Mucosa of descending colon (tissue), 3 donors: ENCODE results near the gene AFMID. TPM values are rescaled to one million over a fixed set of nuclear protein-coding genes. Genes with fewer than 3 reads are reported as not detected.
A peak's percentile ranks its signal among the peaks of the same experiment; 100 is the strongest.

Experiments used
- ATAC-seq: fragments of 200-7000 bp; cut with Tn5 transposase; one replicate; pipeline ENCODE4 v1.9.1; 2020; ENCODE audit warnings: mild to moderate bottlenecking, moderate library complexity
- DNase-seq, 3 donors: peaks; one replicate each; pipeline ENCODE4 v3.0.0-alpha.2; 2020
- H3K36me3 ChIP-seq: fragments of 200-600 bp; one replicate; pipeline ENCODE4 v1.8.0; 2021; ENCODE audit warnings: low read depth, mild to moderate bottlenecking
- H3K4me1 ChIP-seq: fragments of 200-600 bp; one replicate; pipeline ENCODE4 v1.8.0; 2021; ENCODE audit warnings: low read depth, mild to moderate bottlenecking
- H3K4me3 ChIP-seq: fragments of 200-600 bp; one replicate; pipeline ENCODE4 v1.8.0; 2021; ENCODE audit warnings: mild to moderate bottlenecking
- H3K9me3 ChIP-seq: fragments of 200-600 bp; one replicate; pipeline ENCODE4 v1.8.0; 2021; ENCODE audit warnings: mild to moderate bottlenecking
- intact Hi-C, 2 donors: fragments of 100-400 bp; cut with DNase I in 1 of 2; cut with micrococcal nuclease in 1 of 2; formaldehyde crosslinking; loops; one replicate each; pipeline versions ENCODE4 v1.11.0 to v1.11.1; 2022; cut with DNase I, micrococcal nuclease
- total RNA-seq, 3 donors: library from RNA; stranded (reverse); fragmentation: NEBNext Ultra II Directional in 2 of 3; extraction: Animal tissue kit (Norgen Biotek cat#: 25700) in 2 of 3; gene quantifications; one replicate each; pipeline versions ENCODE4 v1.2.1 to v1.2.4, GENCODE V29; 2021 to 2023
- TF ChIP-seq, protein P1 (sequence below): fragments of 200-600 bp; IDR thresholded peaks from one replicate; pipeline ENCODE4 v1.8.0; 2022; ENCODE audit warnings: antibody characterized with exemption, mild to moderate bottlenecking
- donor health status: DM: no; HTN: no; CAD: no; lungs with moderate emphysema.
- donor health status: DM: no; HTN: no; CAD: no.
- donor health status: DM: no; HTN: yes; CAD: no.

AFMID gene
- total RNA-seq, 3 donors from 2014 or later, result 14.2 to 39.9 (median 27.9) TPM

DNA sequence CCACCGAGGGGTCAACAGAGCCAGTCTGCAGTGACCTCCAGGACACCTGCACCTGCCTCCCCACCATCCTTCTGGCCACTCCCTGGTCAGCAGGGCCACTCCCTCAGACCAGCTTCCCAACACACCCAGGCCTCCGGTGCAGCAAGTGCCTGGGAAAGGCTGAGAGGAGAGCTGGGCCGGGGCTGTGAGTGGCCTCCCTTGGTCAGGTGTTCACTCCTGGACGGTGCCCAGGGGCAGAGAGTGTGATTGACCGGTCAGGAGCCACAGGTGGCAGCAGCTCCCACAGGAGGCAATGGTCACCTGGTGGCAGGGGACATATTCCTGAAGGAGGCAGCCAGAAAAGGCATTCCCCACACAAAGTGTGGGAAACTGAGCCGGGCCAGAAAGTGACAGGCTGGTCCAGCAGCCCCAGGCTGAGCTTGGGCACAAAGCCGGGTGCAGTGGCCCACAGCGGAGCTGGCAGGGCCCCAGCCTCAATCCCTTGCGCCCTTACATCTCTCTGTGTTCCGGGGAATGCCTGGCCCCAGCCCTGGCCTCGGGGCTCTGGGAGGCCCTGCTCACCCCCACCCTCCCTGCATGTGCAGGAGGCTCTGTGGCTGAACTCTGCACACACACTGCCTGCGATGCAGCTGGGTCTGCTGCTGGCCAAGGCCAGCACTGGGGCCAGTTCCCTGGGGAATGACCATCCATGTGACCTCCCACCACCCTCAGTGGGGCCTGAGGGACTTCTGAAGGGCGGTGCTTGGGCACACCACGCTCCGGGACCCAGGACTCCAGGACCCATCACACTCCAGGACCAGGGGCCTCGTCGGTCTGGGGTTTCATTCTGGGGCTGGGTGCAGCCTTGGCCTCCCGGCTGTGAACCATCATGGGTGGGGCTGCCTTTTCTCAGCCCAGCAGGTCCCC, 42.2 kb upstream of the AFMID start:
- TF ChIP-seq, protein P1, sequence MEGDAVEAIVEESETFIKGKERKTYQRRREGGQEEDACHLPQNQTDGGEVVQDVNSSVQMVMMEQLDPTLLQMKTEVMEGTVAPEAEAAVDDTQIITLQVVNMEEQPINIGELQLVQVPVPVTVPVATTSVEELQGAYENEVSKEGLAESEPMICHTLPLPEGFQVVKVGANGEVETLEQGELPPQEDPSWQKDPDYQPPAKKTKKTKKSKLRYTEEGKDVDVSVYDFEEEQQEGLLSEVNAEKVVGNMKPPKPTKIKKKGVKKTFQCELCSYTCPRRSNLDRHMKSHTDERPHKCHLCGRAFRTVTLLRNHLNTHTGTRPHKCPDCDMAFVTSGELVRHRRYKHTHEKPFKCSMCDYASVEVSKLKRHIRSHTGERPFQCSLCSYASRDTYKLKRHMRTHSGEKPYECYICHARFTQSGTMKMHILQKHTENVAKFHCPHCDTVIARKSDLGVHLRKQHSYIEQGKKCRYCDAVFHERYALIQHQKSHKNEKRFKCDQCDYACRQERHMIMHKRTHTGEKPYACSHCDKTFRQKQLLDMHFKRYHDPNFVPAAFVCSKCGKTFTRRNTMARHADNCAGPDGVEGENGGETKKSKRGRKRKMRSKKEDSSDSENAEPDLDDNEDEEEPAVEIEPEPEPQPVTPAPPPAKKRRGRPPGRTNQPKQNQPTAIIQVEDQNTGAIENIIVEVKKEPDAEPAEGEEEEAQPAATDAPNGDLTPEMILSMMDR, result no peak
- ATAC-seq (peak; percentile 49), DNase-seq (peak in 2 of 3 donors; percentile 82 to 86)
- intact Hi-C loops, result no loop called here
- peaks cover 65% of the 10 kb centered on the region for H3K4me1 ChIP-seq
- H3K36me3 ChIP-seq, result no peaks in the 10 kb centered on the region
- no peaks in the 10 kb centered on the region for H3K9me3 ChIP-seq
- no peak overlapping the region for H3K4me3 ChIP-seq

DNA sequence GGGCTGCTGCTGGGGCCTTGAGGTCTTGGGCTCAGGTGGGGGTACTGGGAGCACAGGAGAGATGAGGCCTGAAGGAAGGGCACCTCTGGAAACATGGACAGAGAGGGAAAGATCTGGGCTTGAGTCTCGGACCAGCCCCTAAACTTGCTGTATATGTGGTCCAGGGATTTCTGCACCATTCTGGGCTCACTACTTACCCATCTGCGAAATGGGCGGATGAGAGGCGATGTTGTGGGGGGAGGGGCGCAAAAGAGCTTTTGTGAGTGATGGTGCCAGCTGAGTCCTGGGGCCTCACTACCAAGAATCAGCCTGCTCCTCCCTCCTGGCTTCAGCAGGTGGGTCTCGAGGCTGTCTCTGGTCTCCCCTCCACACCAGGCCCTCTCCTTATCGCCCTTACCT, 40.7 kb upstream of the AFMID start:
- Histone ChIP-seq H3K36me3 (no peaks in the 10 kb centered on the region), H3K9me3 (no peaks in the 10 kb centered on the region), H3K4me1 (peaks cover 58% of the 10 kb centered on the region), H3K4me3 (no peak overlapping the region)
- ATAC-seq (no peak), DNase-seq (no peak)
- intact Hi-C loops, result no loop called here
- TF ChIP-seq, protein P1, result no peak

DNA sequence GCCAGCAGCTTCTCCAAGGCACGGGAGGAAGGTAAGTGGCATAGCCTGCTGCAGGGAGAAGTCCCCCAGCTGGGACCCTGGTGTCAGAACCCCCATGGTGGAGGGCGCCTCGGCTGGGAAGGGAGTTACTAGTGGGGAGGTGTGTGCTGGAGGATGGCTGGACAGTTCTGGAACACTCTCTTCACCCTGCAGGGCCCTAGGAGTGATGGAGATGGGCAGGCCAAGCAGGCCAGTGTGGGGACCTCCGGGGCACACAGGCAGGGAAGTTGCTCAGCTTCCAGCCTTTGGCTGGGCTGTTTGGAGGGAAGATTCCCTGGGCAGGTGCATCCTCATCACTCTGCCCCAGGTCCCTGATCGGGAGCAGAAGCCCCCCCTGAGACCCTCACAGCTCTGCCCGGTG, 40.3 kb upstream of the AFMID start:
- Histone ChIP-seq H3K4me3 (no peak overlapping the region), H3K4me1 (peaks cover 56% of the 10 kb centered on the region), H3K36me3 (no peaks in the 10 kb centered on the region), H3K9me3 (no peaks in the 10 kb centered on the region)
- intact Hi-C loops, result no loop called here
- ATAC-seq (no peak), DNase-seq (no peak)
- TF ChIP-seq, protein P1, result no peak

DNA sequence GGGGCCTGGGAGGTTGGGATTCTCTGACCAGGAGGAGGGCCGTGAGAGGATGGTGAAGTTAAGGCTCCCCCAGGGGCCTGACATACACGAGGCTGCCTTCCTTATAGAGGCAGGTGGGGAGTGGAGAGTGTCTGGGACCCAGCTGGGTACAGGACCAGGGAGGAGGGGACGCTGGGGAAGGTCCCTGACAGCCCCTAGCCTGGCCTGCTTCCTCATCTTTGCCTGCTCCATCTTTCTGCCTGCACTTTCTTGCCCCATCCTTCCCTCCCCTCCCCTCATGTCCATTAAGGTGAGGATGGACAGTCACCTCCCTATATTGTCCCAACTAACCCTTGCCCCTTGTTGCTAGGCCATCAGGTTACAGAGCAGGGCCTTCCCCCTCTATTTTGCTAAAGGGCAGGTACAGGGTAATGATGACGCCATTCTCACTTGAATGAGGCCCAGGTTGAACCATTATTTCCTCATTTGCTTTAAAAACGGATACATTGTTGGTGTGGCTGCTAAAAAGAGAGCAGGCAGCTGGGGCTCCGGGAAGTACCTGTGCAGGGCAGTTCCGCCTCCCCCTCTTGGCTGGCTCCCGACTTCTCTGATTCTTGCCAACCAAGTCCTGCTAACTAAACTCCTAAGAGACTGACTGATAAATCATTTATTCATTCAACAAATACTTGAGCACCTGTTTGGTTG, 39.7 kb upstream of the AFMID start:
- TF ChIP-seq, protein P1, result no peak
- no peaks in the 10 kb centered on the region for H3K36me3 ChIP-seq
- H3K4me3 ChIP-seq, result no peak overlapping the region
- H3K4me1 ChIP-seq, result peaks cover 53% of the 10 kb centered on the region
- DNase-seq (peak in 2 of 3 donors; percentile 64 to 87), ATAC-seq (peak; percentile 57)
- intact Hi-C loops, result no loop called here
- H3K9me3 ChIP-seq, result no peaks in the 10 kb centered on the region

DNA sequence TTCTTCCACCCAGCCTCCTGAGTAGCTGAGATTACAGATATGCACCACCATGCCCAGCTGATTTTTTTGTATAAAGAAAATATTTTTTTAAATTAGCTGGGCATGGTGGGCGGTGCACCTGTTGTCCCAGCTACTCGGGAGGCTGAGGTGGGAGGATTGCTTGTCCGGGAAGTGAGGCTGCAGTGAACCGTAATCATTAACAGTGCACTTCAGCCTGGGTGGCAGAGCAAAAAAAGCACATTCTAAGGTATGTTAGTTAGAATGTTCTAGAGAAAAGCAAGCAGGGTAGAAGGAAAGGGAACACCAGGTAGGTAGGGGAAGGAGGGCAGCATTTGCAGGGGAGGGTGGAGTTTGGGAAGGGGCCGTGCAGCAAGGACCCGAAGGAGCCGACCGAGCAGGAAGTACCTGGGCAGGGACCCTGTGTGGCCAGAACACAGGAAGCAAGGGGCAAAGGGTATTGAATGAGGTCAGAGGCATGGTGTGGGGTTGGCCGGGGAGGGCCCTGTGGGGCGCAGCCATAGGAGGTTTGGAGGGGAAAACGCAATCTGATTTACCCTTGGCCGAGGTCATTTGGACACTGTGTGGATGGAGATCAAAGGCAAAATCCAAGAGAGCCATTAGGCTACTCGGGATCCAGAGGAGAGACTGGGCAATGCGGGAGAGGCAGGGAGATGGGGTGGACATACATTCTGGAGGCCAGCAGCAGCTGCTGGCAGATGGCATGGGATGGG, 38.7 kb upstream of the AFMID start:
- TF ChIP-seq, protein P1, result no peak
- DNase-seq (no peak), ATAC-seq (no peak)
- Histone ChIP-seq H3K9me3 (no peaks in the 10 kb centered on the region), H3K4me3 (no peak overlapping the region), H3K36me3 (no peaks in the 10 kb centered on the region), H3K4me1 (peaks cover 53% of the 10 kb centered on the region)
- intact Hi-C loops, result no loop called here
